Right hindlimb (tissue), 1 donor: ENCODE results near the gene ZNF543.
"Not testable (repeated sequence)": the region's sequence is repeated elsewhere in the genome, so short reads cannot be mapped to it uniquely, and the experiment has no call there.

Experiments used
- DNase-seq: peaks from one replicate; pipeline ENCODE4 v3.0.0-alpha.2; 2018

ZNF543 gene

DNA sequence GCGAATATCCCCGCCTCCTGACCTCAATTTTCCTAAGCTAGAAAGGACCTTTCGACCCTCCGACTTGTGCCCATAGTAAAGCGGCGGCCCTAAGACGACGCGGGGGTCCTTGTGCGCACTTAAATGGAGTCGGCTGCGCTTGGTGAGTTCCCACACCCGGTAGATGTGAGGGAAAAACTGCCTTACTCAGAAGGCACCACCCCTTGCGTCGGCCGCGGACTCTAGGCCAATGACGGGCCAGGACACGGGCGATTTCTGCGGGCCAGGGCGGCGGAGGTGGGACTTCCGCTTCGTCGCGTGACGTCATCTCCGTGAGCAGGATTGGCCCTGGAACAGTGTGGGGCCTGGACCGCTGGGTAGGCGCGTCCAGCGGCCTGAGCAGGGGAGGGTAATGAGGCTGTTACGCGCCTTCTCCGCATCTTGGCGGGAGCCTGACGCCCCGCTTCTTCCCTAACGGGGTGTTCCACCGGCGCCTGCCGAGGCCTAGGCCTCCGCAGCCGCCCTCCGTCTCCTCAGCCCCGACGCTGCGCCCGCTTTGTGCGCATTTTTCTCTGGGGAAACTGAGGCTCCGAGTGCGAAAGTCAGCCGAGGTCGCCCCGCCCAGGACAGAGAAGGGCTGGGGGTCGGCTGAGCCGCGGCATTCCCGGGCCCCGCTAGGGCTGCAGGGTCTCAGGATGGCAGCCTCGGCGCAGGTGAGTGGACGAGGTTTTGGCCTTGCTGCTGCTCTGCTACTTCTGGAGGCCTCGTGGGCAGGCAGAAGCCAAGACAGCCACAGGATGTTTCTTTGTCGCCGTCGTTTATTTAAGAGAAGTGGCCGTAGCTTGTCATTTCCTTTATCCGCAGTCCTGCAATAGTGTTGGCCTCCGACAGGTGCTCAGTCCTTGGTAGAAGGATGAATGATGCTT lies at the start of gene ZNF543:
Gene ZNF543 (plus strand): TSS at position 293 of the 905 bp plus-strand sequence. CDS start 382 bp downstream, at position 675.
- peak; percentile 98 for DNase-seq

DNA sequence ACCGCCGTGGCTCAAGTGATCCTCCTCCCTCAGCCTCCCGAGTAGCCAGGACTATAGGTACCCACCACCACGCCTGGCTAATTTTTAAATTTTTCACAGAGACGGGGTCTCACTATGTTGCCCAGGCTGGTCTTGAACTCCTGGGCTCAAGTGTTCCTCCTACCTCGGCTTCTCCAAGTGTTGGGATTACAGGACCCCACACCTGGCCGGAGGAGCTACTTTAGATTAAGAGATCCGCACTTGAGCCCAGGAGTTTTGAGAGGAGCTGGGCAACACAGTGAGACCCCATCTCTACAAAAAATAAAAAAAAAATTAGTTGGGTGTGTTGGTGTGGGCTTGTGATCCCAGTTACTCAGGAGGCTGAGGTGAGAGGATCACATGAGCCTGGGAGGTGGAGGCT lies 49.0 kb upstream of the ZNF543 start:
- no peak for DNase-seq

DNA sequence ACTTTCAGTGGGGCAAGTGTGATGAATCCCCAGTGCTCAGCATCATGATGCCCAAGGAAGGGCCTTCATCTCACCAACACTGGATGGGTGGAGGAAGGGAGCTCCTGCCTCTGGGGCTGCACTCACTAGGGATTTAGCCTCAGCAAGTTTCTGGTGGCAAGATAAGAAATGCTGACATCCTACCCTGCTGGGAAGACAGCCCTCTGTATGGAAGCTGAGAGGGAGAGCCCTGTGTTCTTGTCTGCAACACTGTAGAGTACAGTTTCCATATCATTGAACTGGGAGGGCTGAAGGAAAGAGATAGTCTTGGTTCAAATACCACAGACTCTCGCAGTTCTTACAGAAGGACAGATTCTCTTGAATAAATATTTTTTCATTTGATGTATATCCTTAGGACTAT lies 47.3 kb upstream of the ZNF543 start:
- no peak for DNase-seq

DNA sequence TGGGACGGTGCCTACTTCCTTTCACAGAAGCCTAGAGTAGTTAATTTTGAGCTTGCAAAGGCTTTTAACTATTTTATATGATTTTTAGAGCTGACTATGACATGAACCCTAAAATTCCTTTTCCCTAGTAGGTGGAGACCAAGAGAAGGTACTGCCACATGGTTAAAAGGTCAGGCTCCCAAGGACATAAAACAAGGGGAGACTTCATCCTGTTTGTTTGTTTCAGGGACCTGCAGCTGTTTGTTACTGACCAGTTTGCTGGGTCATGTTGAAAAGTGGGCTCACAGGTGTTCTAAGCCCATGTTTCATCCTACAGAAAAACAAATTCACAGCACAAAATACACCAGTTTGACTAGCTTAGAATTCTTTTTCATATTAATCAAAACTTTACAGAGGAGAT lies 43.8 kb upstream of the ZNF543 start:
- DNase-seq, result no peak

DNA sequence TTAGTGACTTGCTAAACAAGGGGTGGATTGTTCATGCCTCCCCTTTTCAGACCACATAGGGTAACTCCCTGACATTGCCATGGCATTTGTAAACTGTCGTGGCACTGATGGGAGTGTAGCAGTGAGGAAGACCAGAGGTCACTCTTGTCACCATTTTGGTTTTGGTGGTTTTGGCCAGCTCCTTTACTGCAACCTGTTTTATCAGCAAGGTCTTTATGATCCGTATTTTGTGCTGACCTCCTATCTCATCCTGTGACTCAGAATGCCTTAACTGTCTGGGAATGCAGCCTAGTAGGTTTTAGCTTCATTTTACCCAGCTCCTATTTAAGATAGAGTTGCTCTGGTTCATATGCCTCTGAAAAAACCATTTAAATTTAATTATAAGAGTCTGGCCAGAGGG lies 41.8 kb upstream of the ZNF543 start:
- DNase-seq, result not testable (repeated sequence)

DNA sequence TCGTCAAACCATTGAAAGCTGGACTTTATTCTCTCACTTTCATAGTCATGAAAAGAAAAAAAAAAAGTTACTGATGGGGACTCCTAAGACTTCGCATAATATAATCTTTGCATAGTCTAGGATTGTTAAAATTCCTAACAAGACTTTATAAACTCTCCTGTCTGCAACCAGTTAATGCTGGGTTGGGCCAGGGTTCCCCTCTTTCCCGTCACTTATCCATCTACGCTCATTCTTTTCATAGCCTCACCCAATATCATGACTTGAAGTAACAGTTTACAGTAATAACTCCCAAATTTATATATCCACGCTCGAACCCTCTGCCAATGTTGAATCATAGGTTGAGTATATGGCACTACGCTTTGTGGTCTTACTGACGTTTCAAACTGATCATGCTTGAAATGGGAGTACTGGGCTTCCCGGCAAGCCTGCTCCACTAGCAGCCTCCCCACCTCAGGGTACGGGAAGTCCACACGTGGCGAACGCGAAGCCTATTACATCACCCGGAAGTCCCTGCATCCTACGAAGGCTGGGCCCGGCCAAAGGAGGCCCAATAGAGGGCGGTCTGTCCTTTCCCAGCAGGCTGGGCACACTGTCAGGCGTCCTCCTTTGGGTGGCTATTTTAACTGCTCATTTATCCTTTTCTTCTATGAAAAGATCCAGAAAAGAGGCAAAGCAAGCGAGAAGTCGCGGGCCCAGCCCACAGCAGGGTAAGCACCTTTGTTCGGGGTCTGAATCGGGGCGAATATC lies 40.7 kb upstream of the ZNF543 start:
- peak; percentile 97 for DNase-seq

DNA sequence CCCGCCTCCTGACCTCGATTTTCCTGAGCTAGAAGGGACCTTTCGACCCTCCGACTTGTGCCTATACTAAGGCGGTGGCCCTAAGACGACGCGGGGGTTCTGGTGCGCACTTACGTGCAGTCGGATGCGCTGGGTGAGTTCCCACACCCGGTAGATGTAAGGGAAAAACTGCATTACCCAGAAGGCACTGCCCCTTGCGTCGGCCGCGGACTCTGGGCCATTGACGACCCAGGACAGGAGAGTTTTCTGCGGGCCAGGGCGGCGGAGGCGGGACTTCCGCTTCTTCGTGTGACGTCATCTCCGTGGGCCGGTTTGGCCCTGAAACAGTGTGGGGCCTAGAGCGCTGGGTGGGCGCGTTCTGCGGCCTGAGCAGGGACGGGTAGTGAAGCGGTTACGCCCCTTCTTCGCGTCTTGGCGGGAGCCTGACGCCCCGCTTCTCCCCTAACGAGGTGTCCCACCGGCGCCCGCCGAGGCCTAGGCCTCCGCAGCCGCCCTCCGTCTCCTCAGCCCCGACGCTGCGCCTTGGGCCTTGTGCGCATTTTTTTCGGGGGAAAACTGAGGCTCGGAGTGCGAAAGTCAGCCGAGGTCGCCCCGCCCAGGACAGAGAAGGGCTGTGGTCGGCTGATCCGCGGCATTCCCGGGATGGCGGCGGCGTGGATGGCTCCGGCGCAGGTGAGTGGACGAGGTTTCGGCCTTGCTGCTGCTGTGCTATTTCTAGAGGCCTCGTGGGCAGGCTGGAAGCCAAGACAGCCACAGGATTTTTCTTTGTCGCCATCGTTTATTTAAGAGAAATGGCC lies 39.9 kb upstream of the ZNF543 start, which contains the start of gene ZNF460:
Gene ZNF460 (plus strand): TSS at position 321 of the 797 bp plus-strand sequence. CDS start 322 bp downstream, at position 643.
- DNase-seq, result peak; percentile 99

DNA sequence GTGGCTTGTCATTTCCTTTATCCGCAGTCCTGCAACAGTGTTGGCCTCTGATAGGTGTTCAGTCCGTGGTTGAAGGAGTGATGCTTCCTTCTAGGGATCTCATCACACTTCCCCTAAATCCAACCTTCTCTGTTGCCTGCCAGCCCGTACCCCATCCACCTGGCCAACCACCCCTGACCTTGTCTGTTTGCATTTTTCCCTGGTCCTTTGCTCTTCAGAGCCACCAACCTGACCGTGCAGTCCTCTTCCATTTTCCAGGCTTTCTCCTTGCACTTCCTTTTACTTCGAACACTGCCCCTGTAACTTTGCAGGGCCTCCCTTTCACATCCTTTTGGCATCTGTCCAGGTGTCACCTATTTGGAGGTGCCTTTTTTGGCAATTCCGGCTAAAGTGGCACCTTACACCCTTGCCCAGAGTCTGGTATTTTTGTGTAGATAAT lies 39.3 kb upstream of the ZNF543 start:
- peak; percentile 28 for DNase-seq

DNA sequence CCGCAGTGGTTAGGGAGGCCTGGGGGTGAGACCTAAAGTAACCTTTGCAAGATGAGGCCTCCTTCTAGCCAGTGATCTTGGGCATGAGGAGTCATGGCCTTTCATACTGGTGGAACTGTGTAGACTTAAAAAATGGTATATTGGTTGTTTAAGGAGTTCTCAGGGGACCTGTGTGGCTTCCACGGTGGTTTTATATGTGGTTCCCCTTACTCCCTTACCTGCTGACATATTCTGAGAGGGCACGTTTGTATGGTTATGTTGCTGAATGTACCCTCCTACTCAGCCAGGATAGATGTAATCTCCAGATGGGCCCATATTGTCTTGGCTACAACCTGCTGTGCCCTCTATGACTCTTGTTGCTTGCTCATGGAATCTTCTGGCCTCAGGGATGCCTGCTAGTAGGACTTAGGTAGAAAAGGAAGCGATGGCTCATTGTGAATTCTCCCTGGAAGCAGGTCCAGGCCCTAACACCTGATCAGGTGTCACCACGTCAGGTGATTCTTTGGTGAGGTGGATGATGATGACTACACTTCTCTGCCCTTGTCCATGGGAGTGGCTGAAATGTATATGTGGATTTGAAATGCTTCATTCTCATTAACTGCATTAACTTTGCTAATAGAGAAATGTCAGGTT lies 38.1 kb upstream of the ZNF543 start:
- no peak for DNase-seq

DNA sequence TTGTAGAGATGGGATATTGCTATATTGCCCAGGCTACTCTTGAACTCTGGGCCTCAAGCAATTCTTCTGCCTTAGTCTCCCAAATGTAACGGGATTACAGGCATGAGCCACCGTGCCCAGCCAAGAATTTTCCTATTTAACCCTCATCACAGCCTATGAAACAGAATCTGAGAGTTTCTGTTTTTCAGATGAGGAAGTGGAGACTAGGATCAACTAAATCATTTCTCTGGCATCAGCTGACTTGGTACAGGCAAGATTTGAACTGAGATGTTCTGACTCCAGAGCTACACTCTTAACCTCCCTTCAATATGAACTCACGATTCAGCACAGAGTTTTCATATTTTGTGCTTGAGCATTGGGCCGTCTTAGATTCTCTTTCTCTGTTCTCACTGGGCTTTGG lies 31.9 kb upstream of the ZNF543 start:
- no peak for DNase-seq

DNA sequence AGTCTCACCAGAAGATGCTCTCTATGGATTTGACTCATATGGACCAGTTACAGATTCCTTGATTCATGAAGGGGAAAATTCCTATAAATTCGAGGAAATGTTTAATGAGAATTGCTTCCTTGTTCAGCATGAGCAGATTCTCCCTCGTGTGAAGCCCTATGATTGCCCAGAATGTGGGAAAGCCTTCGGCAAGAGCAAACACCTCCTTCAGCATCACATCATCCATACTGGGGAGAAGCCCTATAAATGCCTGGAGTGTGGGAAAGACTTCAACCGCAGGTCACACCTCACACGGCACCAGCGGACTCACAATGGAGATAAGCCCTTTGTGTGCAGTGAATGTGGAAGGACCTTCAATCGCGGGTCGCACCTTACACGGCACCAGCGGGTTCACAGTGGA lies 29.3 kb upstream of the ZNF543 start:
- DNase-seq, result no peak

DNA sequence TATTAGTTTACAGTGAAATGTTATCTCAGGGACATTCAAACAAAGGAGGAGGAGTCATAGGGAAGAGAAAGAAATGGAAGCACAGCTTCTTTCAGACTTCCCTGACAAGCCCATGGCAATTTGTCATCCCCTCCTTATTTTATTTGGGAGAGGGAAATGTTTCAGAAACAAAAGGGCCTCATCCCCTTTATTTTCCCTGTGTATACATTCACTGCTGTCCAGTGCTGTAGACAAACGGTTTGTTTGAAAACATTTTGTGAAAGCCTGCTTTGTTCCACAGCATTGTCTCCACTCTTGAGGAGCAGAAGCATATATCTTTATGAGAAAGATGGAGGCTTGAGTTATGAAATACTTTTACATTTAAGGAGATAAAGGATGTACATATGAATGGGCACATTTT lies 27.7 kb upstream of the ZNF543 start:
- no peak for DNase-seq

DNA sequence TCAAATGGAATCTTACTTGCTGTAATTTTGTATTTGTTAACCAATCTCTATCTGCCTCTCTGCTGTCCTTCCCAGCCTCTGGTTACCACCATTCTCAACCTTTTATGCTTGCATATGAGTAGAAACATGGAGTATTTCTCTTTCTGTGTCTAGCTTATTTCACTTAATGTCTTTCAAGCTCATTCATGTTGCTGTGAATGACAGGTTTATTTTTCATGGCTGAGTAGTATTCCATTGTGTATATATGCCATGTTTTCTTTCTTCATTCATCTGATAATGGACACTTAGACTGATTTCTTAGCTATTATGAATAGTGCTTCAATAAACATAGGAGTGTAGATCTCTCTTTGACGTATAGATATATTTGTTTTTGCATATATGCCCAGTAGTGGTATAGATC lies 26.6 kb upstream of the ZNF543 start:
- no peak for DNase-seq

DNA sequence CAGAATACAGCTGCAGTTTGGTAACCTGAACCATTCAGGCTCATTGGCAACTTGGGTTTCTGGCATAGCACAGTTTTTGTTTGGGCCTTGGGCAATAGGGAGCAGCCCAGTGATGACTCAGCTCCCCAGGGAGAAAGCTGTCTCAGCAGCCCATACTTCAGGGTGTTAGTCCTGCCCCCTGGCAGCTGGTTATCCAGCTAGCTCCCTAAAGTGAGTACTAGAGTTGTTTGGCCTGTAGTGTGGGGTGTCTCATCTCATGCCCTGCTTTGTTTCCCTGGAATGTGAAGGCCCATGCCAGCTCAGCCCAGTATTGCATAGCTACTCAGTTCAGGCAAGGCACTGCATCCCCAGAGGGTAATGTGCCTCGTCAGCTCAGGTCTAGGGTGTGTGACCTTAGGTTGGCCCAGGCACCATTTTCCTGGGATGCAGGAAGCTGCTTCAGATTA lies 18.2 kb upstream of the ZNF543 start:
- no peak for DNase-seq

DNA sequence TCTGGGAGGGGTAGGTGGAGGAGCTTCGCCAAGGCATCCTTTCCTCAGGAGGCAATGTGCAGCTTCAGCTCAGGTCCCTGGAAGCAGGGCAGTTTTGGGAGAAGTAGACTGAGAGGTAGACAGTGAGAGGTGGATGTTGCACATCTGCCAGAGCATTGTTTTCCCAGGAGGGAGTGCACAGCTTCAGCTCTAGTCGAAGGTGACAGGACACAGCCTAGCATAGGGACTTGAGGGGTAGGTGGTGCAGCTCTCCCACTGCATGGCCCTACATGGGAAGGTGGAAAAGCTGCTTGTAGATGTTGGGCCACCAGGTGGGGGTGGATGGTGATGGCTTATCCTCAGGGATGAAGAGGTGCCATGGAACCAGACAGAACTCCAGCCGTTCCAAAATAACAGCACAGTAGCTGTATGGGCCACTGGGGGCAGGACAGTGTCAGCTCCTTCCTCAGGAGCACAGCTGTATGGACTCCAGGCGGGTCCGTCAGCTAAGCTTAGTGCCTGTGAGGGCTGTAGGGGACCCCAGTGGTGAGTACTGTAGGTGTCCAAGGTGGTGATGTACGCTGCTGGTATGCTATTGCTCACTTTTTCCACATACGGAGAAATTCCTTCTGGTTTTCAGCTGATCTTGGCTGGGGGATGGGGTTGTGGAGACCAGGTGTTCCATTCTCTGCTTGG lies 17.4 kb upstream of the ZNF543 start:
- no peak for DNase-seq

DNA sequence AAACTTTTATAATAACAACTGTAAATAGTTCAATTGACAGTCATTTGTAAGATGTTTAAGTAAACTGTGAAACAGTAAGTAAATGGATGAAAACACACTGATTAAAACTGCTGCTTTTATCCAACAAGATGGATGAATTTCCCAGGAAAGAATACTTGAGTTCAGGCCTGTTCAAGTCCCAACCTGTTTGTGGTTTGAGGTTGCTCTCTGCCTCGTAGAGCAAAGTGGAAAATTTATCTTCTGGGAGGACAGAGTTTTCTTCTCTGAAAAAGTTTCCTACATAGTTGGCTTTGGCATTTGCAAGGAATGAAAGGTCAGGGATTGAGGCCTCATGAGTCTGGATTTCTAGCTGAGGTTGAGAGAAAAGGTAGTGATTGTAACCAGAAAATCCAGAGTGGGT lies 15.2 kb upstream of the ZNF543 start:
- DNase-seq, result no peak

DNA sequence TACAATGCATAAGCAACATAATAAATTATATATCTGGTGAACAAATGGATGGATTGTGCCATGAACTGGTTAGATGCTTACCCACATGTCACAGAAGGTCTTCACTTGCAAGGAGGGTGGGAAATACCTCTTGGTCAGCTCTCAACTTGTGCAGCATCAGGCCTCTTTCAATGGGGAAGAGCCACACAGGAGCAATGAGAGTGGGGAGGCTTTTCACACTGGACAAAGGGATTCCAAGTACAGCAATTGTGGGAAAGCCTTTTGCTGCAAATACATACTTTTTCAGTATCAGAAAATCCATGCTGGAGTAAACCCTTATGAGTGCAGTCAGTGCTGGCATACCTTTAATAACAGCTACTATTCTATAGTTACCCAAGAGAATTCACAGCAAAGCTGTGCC lies 11.8 kb upstream of the ZNF543 start:
- no peak for DNase-seq

DNA sequence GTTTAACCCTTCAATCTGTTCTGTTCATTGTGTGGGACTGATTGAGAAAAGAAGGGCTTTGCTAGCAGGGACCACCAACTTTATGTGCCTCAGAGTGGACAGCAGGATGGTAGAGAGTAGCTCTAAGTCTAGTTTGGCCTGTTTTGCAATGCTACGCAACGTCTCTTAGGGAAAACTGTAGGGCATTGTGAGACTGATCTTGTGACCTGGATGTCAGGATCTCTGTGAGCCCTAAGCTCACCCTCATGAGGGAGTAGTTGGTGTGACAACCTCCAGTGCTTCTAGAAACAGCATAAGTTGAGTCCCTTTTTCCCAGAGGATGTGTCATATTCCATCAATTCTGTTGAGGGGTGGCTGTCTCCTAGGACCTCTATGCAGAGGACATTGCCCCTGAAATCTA lies 9.5 kb upstream of the ZNF543 start:
- no peak for DNase-seq

DNA sequence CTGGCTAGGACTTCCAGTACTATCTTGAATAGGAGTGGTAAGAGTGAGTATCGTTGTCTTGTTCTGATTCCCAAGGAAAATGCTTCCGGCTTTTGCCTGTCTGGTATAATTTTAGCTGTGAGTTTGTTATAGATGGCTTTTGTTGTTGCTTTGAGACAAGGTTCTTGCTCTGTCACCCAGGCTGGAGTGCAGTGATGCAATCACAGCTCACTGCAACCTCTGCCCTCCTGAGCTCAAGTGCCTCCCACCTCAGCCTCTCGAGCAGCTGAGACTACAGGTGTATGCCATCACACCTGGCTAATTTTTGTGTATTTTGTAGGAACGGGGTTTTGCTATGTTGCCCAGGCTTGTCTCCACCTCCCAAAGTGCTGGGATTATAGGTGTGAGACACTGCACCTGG lies 6.1 kb upstream of the ZNF543 start:
- DNase-seq, result no peak

DNA sequence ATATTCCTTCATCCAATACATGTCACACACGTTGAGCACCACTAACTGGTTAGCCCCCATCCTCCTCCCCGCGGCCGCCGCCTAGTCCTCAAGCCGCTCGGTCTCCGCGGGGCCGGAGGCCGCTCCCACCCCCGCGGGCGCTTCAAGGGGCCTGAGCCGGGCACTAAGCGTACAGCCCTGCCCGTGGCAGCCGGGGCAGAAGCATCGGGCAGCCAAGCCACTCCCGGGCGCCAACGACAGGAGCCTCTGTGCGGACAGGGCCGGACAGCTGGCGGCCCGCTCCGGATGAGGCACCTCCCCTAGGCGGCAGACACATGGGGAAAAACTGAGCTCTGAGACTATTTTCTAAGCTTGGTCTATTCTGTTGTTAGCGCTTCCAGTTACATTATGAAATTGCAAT lies 2.8 kb upstream of the ZNF543 start:
- DNase-seq, result no peak

DNA sequence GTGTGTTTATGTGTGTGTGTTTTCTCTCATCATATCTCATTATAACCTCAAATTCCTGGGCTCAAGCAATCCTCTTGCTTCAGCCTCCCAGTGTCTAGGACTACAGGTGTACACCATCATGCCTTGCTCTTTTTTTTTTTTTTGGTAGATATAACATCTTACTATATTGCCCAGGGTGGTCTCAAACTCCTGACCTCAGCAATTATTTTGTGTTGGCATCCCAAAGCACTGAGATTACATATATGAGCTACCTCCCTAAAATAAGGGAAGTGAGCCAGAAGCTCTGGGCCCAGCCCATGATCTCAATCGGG lies 448 bp upstream of the ZNF543 start:
- DNase-seq, result no peak

DNA sequence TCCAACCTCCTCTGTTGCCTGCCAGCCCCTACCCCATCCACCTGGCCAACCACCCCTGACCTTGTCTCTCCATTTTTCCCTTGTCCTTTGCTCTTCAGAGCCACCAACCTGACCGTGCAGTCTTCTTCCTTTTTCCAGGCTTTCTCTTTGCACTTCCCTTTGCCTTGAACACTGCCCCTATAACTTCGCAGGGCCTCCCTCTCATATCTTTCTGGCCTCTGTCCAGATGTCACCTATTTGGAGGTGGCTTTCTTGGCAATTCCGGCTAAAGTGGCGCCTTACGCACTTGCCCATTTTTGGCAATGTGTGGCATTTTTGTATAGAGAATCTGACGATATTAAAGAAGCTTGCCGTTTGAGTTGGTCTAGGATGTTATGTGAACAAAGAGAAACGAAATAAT lies 844 bp downstream of the ZNF543 start:
- no peak for DNase-seq
